ENCODE measurements around the gene GPR55.

DNA sequence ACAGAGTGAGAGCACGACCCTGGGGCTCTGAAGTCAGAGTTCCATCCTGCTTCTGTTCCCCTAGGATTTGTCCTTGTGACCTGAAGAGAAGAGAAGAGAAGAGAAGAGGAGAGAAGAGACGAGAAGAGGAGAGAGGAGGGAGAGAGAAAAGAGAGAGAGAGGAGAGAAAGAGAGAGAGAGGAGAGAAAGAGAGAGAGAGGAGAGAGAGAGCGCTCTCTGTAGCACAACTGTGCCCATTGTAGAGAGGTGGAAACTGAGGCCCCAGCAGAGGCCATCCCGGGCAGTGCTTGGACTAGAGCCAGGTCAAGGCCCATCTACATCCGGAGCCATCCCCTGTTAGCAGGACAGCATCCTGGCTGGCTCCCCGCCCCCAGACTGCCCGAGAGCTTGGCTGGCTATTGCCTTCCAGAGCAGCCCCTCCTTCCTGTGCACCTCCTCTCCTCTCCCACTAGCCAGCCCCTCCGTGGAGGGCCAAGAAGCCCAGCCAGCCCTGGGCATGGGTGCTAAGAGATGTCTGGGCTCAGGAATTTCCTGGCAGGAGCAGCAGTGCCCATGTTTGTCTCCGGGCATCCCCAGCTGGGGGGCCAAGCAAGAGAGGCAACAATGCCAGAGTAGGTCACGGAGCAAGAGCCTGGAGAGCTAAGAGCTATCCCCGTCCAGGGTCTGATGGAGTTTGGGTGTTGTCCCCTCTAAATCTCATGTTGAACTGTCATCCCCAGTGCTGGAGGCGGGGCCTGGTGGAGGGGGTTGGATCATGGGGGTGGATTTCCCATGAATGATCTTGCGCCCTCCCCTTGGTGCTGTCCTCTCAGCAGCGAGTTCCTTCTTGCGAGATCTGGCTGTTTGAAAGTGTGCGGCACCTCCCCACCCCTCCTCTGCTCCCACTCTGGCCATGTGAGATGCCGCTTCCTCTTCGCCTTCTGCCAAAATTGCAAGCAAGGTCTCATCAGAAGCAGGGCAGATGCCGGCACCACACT is 18.2 kb upstream of the GPR55 start:
- TF ChIP-seq SRF (IDR thresholded peaks at IDR 0.05; ENCODE audit: low read depth) (no peak), EZH2phosphoT487 (IDR thresholded peaks at IDR 0.05; ENCODE audit: borderline replicate concordance) (no peak), EZH2 (IDR thresholded peaks at IDR 0.05) (no peak), CTCF (IDR thresholded peaks at IDR 0.05 in 2 of 3, conservative IDR thresholded peaks at IDR 0.05 in 1 of 3; ENCODE audit: borderline replicate concordance in 1 of 3, insufficient read depth in 1 of 3, low read depth in 2 of 3, low read length in 2 of 3) (no peak), YY1 (IDR thresholded peaks at IDR 0.05; ENCODE audit: extremely low read depth, insufficient replicate concordance, low read depth, low read length) (no peak), POLR2A (IDR thresholded peaks at IDR 0.05; ENCODE audit: borderline replicate concordance, extremely low read depth, insufficient read depth, insufficient read length) (no peak), POLR2AphosphoS5 (IDR thresholded peaks at IDR 0.05; ENCODE audit: low read depth, low read length) (no peak), ZNF274 (IDR thresholded peaks at IDR 0.05; ENCODE audit: low read depth, low read length) (no peak)
- TF ChIP-seq, protein P1, sequence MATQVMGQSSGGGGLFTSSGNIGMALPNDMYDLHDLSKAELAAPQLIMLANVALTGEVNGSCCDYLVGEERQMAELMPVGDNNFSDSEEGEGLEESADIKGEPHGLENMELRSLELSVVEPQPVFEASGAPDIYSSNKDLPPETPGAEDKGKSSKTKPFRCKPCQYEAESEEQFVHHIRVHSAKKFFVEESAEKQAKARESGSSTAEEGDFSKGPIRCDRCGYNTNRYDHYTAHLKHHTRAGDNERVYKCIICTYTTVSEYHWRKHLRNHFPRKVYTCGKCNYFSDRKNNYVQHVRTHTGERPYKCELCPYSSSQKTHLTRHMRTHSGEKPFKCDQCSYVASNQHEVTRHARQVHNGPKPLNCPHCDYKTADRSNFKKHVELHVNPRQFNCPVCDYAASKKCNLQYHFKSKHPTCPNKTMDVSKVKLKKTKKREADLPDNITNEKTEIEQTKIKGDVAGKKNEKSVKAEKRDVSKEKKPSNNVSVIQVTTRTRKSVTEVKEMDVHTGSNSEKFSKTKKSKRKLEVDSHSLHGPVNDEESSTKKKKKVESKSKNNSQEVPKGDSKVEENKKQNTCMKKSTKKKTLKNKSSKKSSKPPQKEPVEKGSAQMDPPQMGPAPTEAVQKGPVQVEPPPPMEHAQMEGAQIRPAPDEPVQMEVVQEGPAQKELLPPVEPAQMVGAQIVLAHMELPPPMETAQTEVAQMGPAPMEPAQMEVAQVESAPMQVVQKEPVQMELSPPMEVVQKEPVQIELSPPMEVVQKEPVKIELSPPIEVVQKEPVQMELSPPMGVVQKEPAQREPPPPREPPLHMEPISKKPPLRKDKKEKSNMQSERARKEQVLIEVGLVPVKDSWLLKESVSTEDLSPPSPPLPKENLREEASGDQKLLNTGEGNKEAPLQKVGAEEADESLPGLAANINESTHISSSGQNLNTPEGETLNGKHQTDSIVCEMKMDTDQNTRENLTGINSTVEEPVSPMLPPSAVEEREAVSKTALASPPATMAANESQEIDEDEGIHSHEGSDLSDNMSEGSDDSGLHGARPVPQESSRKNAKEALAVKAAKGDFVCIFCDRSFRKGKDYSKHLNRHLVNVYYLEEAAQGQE (IDR thresholded peaks at IDR 0.05; ENCODE audit: low read depth): no peak

Measured in HCT116 (cell line).